B cell (primary cell): ENCODE data around the gene TOR1A. TPM values are rescaled to one million over a fixed set of nuclear protein-coding genes. Genes with fewer than 3 reads are reported as not detected.

ENCODE experiments used
- ATAC-seq: fragments of 200-7000 bp; cut with Tn5 transposase; one replicate; pipeline ENCODE4 v1.10.0; 2021; ENCODE audit warnings: low read depth, mild to moderate bottlenecking, moderate number of reproducible peaks, moderate library complexity
- CTCF ChIA-PET: fragments of 350-600 bp; sonication (Branson Sonifier 250); formaldehyde crosslinking; loops from one replicate; lab custom pipeline; 2021; ENCODE audit warnings: antibody characterized with exemption, inconsistent platforms; lab: Charles Lee
- POLR2A ChIA-PET: fragments of 350-600 bp; sonication (Branson Sonifier 250); formaldehyde crosslinking; loops from one replicate; lab custom pipeline; 2021; ENCODE audit warnings: antibody characterized with exemption; lab: Charles Lee
- DNase-seq: peaks from one replicate; pipeline ENCODE4 v3.0.0; 2013
- H2AFZ ChIP-seq: 2 replicates; pipeline ENCODE4 v1.6.1; 2012; ENCODE audit warnings: mild to moderate bottlenecking, low read depth, low read length; ENCODE audit not compliant: insufficient read depth, poor library complexity, severe bottlenecking
- H3K27ac ChIP-seq, 2 donors: 1 replicate in 1 of 2; 2 replicates in 1 of 2; pipeline ENCODE4 v1.5.1; 2012 to 2013; ENCODE audit warnings: low read length in 2 of 2, mild to moderate bottlenecking in 2 of 2, moderate library complexity in 1 of 2
- H3K27me3 ChIP-seq, 4 experiments: fragments of 200-600 bp in 1 of 4; sonication (generic) in 1 of 4; replicated peaks in 1 of 4; 1 replicate in 2 of 4; 2 replicates in 2 of 4; pipeline versions ENCODE4 v1.6.1 to v1.7.0; 2013 to 2016; ENCODE audit warnings: low read length in 3 of 4, mild to moderate bottlenecking in 2 of 4, mixed read lengths in 1 of 4, moderate library complexity in 1 of 4; ENCODE audit not compliant: insufficient read depth in 4 of 4, control insufficient read depth in 3 of 4; ENCODE audit errors: control extremely low read depth in 1 of 4
- H3K36me3 ChIP-seq, 2 experiments: replicated peaks in 1 of 2; 1 replicate in 1 of 2; 2 replicates in 1 of 2; pipeline versions ENCODE4 v1.6.1 to v1.7.1; 2013; ENCODE audit warnings: low read length in 1 of 2; ENCODE audit not compliant: insufficient read depth in 2 of 2, control insufficient read depth in 1 of 2; ENCODE audit errors: control extremely low read depth in 1 of 2, extremely low read depth in 1 of 2
- H3K4me1 ChIP-seq, 2 donors: fragments of 200-600 bp in 1 of 2; sonication (generic) in 1 of 2; 1 replicate in 1 of 2; 2 replicates in 1 of 2; pipeline versions ENCODE4 v1.5.1 to v1.6.1; 2013 to 2017; ENCODE audit warnings: low read length in 2 of 2; ENCODE audit not compliant: control insufficient read depth in 2 of 2, insufficient read depth in 2 of 2
- H3K4me2 ChIP-seq: replicated peaks from 2 replicates; pipeline ENCODE3; 2012; ENCODE audit warnings: mild to moderate bottlenecking, low read depth, low read length; ENCODE audit not compliant: poor library complexity, severe bottlenecking
- H3K4me3 ChIP-seq, 5 experiments: fragments of 200-600 bp in 1 of 5; sonication (generic) in 1 of 5; 1 replicate in 3 of 5; 2 replicates in 2 of 5; pipeline versions ENCODE4 v1.5.1 to v1.7.0; 2011 to 2016; ENCODE audit warnings: low read length in 4 of 5, mild to moderate bottlenecking in 4 of 5, low read depth in 2 of 5, control low read depth in 1 of 5, moderate library complexity in 1 of 5; ENCODE audit not compliant: insufficient read depth in 1 of 5; ENCODE audit errors: control extremely low read depth in 1 of 5, extremely low read depth in 1 of 5
- H3K79me2 ChIP-seq: fragments of 200-600 bp; sonication (generic); one replicate; pipeline ENCODE4 v1.6.0; 2016; ENCODE audit warnings: low read length; ENCODE audit not compliant: control insufficient read depth, insufficient read depth
- H3K9ac ChIP-seq: fragments of 200-600 bp; sonication (generic); 2 replicates; pipeline ENCODE4 v1.6.1; 2017; ENCODE audit warnings: mild to moderate bottlenecking, low read length, moderate library complexity
- H3K9me3 ChIP-seq, 3 donors: one replicate each; pipeline versions ENCODE4 v1.6.1 to v1.7.1; 2013; ENCODE audit warnings: low read length in 2 of 3; ENCODE audit not compliant: control insufficient read depth in 2 of 3, insufficient read depth in 1 of 3; ENCODE audit errors: control extremely low read depth in 1 of 3
- H4K20me1 ChIP-seq: 2 replicates; pipeline ENCODE4 v1.6.0; 2012; ENCODE audit warnings: mild to moderate bottlenecking, low read length; ENCODE audit not compliant: insufficient read depth, control insufficient read depth, poor library complexity, severe bottlenecking
- H3K27ac Mint-ChIP-seq: one replicate; pipeline ENCODE4 v1.8.0; 2021; ENCODE audit warnings: mixed read lengths
- H3K27me3 Mint-ChIP-seq: one replicate; pipeline ENCODE4 v1.8.0; 2021; ENCODE audit warnings: mixed read lengths
- H3K4me1 Mint-ChIP-seq: one replicate; pipeline ENCODE4 v1.8.0; 2021; ENCODE audit warnings: mixed read lengths
- H3K4me3 Mint-ChIP-seq: one replicate; pipeline ENCODE4 v1.8.0; 2021; ENCODE audit warnings: mixed read lengths
- H3K9me3 Mint-ChIP-seq: one replicate; pipeline ENCODE4 v1.8.0; 2022; ENCODE audit warnings: mixed read lengths; ENCODE audit not compliant: insufficient read depth
- CTCF ChIP-seq: fragments of 200-600 bp; IDR thresholded peaks from one replicate; pipeline ENCODE4 v1.8.0; 2022; ENCODE audit warnings: antibody characterized with exemption, mild to moderate bottlenecking
- EZH2 ChIP-seq: IDR thresholded peaks from 2 replicates; pipeline ENCODE4 v1.6.1; 2012; ENCODE audit warnings: borderline replicate concordance, low read depth, mild to moderate bottlenecking, moderate library complexity, low read length; ENCODE audit not compliant: insufficient read depth, poor library complexity, severe bottlenecking
- WGBS: methylation state at CpG from one replicate; pipeline ENCODE4 v1.1.5; 2013; ENCODE audit warnings: missing lambda C conversion rate; ENCODE audit not compliant: insufficient coverage; 5-methylcytosine and 5-hydroxymethylcytosine counted together
- intact Hi-C: fragments of 100-400 bp; cut with micrococcal nuclease; formaldehyde crosslinking; loops from one replicate; pipeline ENCODE4 v1.10.0; 2022
- polyA plus RNA-seq: library from polyadenylated mRNA; depleted of rRNA; stranded (reverse); fragments of >200 nt; gene quantifications from 2 replicates; pipeline ENCODE4 v1.2.3, GENCODE V29; 2012
- total RNA-seq, 2 donors: library from RNA; stranded (reverse); fragments of 120-200 nt in 1 of 2; gene quantifications; 1 replicate in 1 of 2; 2 replicates in 1 of 2; pipeline versions ENCODE4 v1.2.3 to v1.2.4, GENCODE V29; 2013 to 2022

TOR1A gene
- total and polyA plus RNA-seq, 2 donors (not counting 1 experiment from before 2014, with no cell fraction given), result 28.6 to 30.3 TPM

- no peak for TF ChIP-seq CTCF
- TF ChIP-seq EZH2, result no peak
- CTCF ChIA-PET, result interaction anchor here (1.4 kb wide), 1 partner anchor 279 kb away, joined by 3 read pairs; no protein-coding TSS in a partner anchor
- Histone ChIP-seq H3K36me3 (peaks cover 0 to 41% of the 10 kb centered on the region in 2 experiments), H3K27ac (no peak overlapping the region), H3K4me3 (no peak overlapping the region), H3K9me3 (no peaks in the 10 kb centered on the region), H3K9ac (no peak overlapping the region), H3K4me1 (peaks cover 1 to 2% of the 10 kb centered on the region in 2 donors), H4K20me1 (no peaks in the 10 kb centered on the region), H3K27me3 (no peaks in the 10 kb centered on the region), H3K79me2 (peaks cover 6% of the 10 kb centered on the region), H3K4me2 (no peak overlapping the region), H2AFZ (no peak overlapping the region)
- Mint-ChIP-seq H3K9me3 (no peaks in the 10 kb centered on the region), H3K4me1 (peaks cover 6% of the 10 kb centered on the region), H3K27ac (no peak overlapping the region), H3K27me3 (no peaks in the 10 kb centered on the region), H3K4me3 (no peak overlapping the region)
- DNase-seq, result no peak
- ATAC-seq, result no peak
- no CpG with 5 or more reads among the region's 9 CpGs for WGBS
- intact Hi-C loops, result no loop called here
- POLR2A ChIA-PET, result no interaction called here
Measured at GRCh38 chr9:129828051-129828450, 4.1 kb upstream of the TOR1A start.

GRCh38 chr9:129826759-129827158 is 2.8 kb upstream of the TOR1A start:
- no peak overlapping the region for H3K4me3 Mint-ChIP-seq
- H3K27me3 ChIP-seq, result no peaks in the 10 kb centered on the region
- H4K20me1 ChIP-seq, result peaks cover 6% of the 10 kb centered on the region
- POLR2A ChIA-PET, result interaction anchor here (0.7 kb wide), 1 partner anchor 1242 kb away, joined by 4 read pairs; no protein-coding TSS in a partner anchor
- no peak overlapping the region for H3K4me3 ChIP-seq
- H3K36me3 ChIP-seq, result peaks cover 4 to 44% of the 10 kb centered on the region in 2 experiments
- H3K4me1 Mint-ChIP-seq, result peaks cover 16% of the 10 kb centered on the region
- H3K9ac ChIP-seq, result no peak overlapping the region
- no peak overlapping the region for H2AFZ ChIP-seq
- ATAC-seq (no peak), DNase-seq (no peak)
- intact Hi-C loops, result no loop called here
- peaks cover 17% of the 10 kb centered on the region for H3K79me2 ChIP-seq
- CTCF ChIA-PET, result interaction anchor here (1.1 kb wide), 1 partner anchor 8 kb away, joined by 5 read pairs; the partner anchor contains the start of gene C9orf78
- H3K9me3 ChIP-seq, result no peaks in the 10 kb centered on the region
- H3K4me1 ChIP-seq, result peaks cover 7 to 8% of the 10 kb centered on the region in 2 donors
- H3K27ac ChIP-seq, result no peak overlapping the region
- no peak overlapping the region for H3K4me2 ChIP-seq
- H3K27me3 Mint-ChIP-seq, result no peaks in the 10 kb centered on the region
- no CpG with 5 or more reads among the region's 1 CpG for WGBS
- H3K9me3 Mint-ChIP-seq, result no peaks in the 10 kb centered on the region
- no peak overlapping the region for H3K27ac Mint-ChIP-seq
- no peak for TF ChIP-seq CTCF
- TF ChIP-seq EZH2, result no peak
